PC-9 (cell line): Measurements from ENCODE around the gene TGM1. TPM values are rescaled to one million over a fixed set of nuclear protein-coding genes. Genes with fewer than 3 reads are reported as not detected.
"Not testable (repeated sequence)": the region's sequence is repeated elsewhere in the genome, so short reads cannot be mapped to it uniquely, and the experiment has no call there.

Experiments
- BruUV-seq: library from RNA; stranded (reverse); fragments of 400-500 nt; replicated peaks from 2 replicates; lab custom pipeline; 2021; lab: Mats Ljungman, UMichigan
- CTCF ChIA-PET: fragments of 300-600 bp; sonication (Branson Sonifier 250); formaldehyde crosslinking; loops from one replicate; lab custom pipeline; 2022; ENCODE audit warnings: antibody characterized with exemption; lab: Charles Lee
- POLR2A ChIA-PET: fragments of 300-600 bp; sonication (Branson Sonifier 250); formaldehyde crosslinking; loops from one replicate; lab custom pipeline; 2022; ENCODE audit warnings: antibody characterized with exemption; ENCODE audit not compliant: unreplicated experiment; lab: Charles Lee
- DNase-seq, 2 experiments: peaks; one replicate each; pipeline versions ENCODE4 v3.0.0 to v3.0.0-alpha.2; 2015 to 2022; ENCODE audit warnings: mixed read lengths in 1 of 2
- H2AFZ ChIP-seq: fragments of 200-600 bp; sonication (generic); 2 replicates; pipeline ENCODE4 v1.8.1; 2017; ENCODE audit warnings: antibody characterized with exemption
- H3F3A ChIP-seq: fragments of 200-600 bp; sonication (generic); 2 replicates; pipeline ENCODE4 v1.8.1; 2017; ENCODE audit warnings: antibody characterized with exemption, mild to moderate bottlenecking, low read depth; ENCODE audit not compliant: insufficient read depth
- H3K27ac ChIP-seq: fragments of 200-600 bp; sonication (generic); 2 replicates; pipeline ENCODE4 v1.6.1; 2016; ENCODE audit warnings: mixed run types
- H3K27me3 ChIP-seq: fragments of 200-600 bp; sonication (generic); 2 replicates; pipeline ENCODE4 v1.6.1; 2016; ENCODE audit warnings: low read depth, mixed run types; ENCODE audit not compliant: insufficient read depth
- H3K36me3 ChIP-seq: fragments of 200-600 bp; sonication (generic); 2 replicates; pipeline ENCODE4 v1.6.1; 2016; ENCODE audit warnings: low read depth, mixed run types
- H3K4me1 ChIP-seq: fragments of 200-600 bp; sonication (generic); replicated peaks from 2 replicates; pipeline ENCODE4 v1.6.1; 2016; ENCODE audit warnings: mixed run types; ENCODE audit not compliant: insufficient read depth
- H3K4me2 ChIP-seq: fragments of 200-600 bp; sonication (generic); 2 replicates; pipeline ENCODE4 v1.6.1; 2017; ENCODE audit warnings: mixed run types
- H3K4me3 ChIP-seq: fragments of 200-600 bp; sonication (generic); 2 replicates; pipeline ENCODE4 v1.6.1; 2016; ENCODE audit warnings: mixed run types
- H3K79me2 ChIP-seq: fragments of 200-600 bp; sonication (generic); 2 replicates; pipeline ENCODE4 v1.6.1; 2017; ENCODE audit warnings: low read depth, mixed run types
- H3K9me2 ChIP-seq: fragments of 200-600 bp; sonication (generic); 2 replicates; pipeline ENCODE4 v1.8.1; 2017; ENCODE audit warnings: mild to moderate bottlenecking; ENCODE audit not compliant: insufficient read depth
- H3K9me3 ChIP-seq: fragments of 200-600 bp; sonication (generic); 2 replicates; pipeline ENCODE4 v1.8.1; 2016; ENCODE audit warnings: low read depth; ENCODE audit not compliant: insufficient read depth
- H4K20me1 ChIP-seq: fragments of 200-600 bp; sonication (generic); 2 replicates; pipeline ENCODE4 v1.8.1; 2017; ENCODE audit not compliant: insufficient read depth
- EZH2 ChIP-seq: fragments of 200-600 bp; sonication (generic); IDR thresholded peaks from 2 replicates; pipeline ENCODE4 v1.8.0; 2017; ENCODE audit warnings: antibody characterized with exemption, low read depth
- intact Hi-C: fragments of 100-400 bp; cut with micrococcal nuclease; formaldehyde crosslinking; loops from one replicate; pipeline ENCODE4 v1.10.0; 2022; ENCODE audit not compliant: unreplicated experiment
- total RNA-seq: library from RNA; stranded (reverse); gene quantifications from 2 replicates; pipeline ENCODE4 v1.2.3, GENCODE V29; 2021
- TF ChIP-seq, protein P1 (sequence below): fragments of 200-600 bp; sonication (generic); conservative IDR thresholded peaks from 2 replicates; pipeline ENCODE4 v1.6.1; 2017; ENCODE audit warnings: mixed run types, antibody characterized with exemption, mild to moderate bottlenecking, moderate library complexity

The TGM1 gene
- total RNA-seq, 1 experiment from 2014 or later = 7.2 TPM

DNA sequence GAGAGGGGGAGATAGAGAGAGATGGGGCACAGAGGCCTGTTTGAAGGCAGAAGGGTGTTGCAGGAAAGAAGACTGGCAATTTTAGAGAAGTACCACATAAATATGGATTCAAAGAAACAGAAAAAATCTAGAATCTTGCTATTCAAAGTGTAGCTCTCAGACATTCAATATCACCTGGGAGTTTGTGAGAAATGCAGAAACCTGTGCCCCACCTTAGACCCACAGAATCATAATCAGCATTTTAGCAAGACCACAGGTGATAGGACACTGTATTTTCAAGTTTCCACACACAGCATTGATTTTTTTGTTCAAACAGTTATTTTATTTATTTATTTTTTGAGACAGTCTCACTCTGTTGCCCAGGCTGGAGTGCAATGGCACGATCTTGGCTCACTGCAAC, 34.1 kb downstream of the TGM1 start:
- Histone ChIP-seq H3K4me3 (no peak overlapping the region), H3K27me3 (no peaks in the 10 kb centered on the region), H3F3A (0 out of 2 replicates have a peak, but pooled peaks cover 4% of the 10 kb centered on the region), H3K27ac (no peak overlapping the region), H3K4me2 (no peak overlapping the region), H4K20me1 (no peaks in the 10 kb centered on the region), H2AFZ (no peak overlapping the region), H3K9me3 (no peaks in the 10 kb centered on the region), H3K79me2 (peaks cover 68% of the 10 kb centered on the region), H3K9me2 (no peaks in the 10 kb centered on the region), H3K36me3 (no peaks in the 10 kb centered on the region), H3K4me1 (peaks cover 8% of the 10 kb centered on the region)
- DNase-seq = no peak
- no TSS peak for BruUV-seq
- ChIA-PET POLR2A (no interaction called here), CTCF (interaction anchor here (0.6 kb wide), 1 partner anchor 1231 kb away, joined by 3 read pairs; no protein-coding TSS in a partner anchor)
- TF ChIP-seq, protein P1, sequence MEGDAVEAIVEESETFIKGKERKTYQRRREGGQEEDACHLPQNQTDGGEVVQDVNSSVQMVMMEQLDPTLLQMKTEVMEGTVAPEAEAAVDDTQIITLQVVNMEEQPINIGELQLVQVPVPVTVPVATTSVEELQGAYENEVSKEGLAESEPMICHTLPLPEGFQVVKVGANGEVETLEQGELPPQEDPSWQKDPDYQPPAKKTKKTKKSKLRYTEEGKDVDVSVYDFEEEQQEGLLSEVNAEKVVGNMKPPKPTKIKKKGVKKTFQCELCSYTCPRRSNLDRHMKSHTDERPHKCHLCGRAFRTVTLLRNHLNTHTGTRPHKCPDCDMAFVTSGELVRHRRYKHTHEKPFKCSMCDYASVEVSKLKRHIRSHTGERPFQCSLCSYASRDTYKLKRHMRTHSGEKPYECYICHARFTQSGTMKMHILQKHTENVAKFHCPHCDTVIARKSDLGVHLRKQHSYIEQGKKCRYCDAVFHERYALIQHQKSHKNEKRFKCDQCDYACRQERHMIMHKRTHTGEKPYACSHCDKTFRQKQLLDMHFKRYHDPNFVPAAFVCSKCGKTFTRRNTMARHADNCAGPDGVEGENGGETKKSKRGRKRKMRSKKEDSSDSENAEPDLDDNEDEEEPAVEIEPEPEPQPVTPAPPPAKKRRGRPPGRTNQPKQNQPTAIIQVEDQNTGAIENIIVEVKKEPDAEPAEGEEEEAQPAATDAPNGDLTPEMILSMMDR = no peak
- TF ChIP-seq EZH2 = no peak
- intact Hi-C loops = no loop called here

DNA sequence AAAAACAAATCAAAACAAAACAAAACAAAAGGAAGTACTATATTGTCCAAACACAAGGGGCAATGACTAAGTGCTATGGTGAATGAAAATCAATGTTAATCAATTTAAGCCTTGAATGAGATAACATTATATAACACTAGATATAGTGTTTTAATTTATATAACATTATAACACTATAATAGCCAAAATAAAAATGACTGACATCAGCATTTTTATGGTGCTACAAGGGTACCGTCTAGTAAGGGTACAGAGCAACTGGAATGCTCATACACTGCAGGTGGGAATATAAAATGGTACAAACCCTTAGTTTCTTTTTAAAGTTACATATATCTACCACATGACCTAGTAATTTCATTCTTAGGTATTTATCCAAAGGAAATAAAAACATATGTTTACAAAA, 36.5 kb downstream of the TGM1 start:
- intact Hi-C loops = no loop called here
- Histone ChIP-seq H3F3A (0 out of 2 replicates have a peak, but pooled peaks cover under 1% of the 10 kb centered on the region), H2AFZ (no peak overlapping the region), H4K20me1 (no peaks in the 10 kb centered on the region), H3K9me2 (no peaks in the 10 kb centered on the region), H3K4me2 (no peak overlapping the region), H3K4me1 (no peaks in the 10 kb centered on the region; the same call in 1 of the 2 replicates), H3K36me3 (no peaks in the 10 kb centered on the region), H3K9me3 (no peaks in the 10 kb centered on the region), H3K79me2 (peaks cover 52% of the 10 kb centered on the region), H3K27ac (no peak overlapping the region), H3K27me3 (no peaks in the 10 kb centered on the region), H3K4me3 (no peak overlapping the region)
- ChIA-PET POLR2A (no interaction called here), CTCF (no interaction called here)
- BruUV-seq = no TSS peak
- DNase-seq = no peak
- no peak for TF ChIP-seq EZH2
- TF ChIP-seq, protein P1 = no peak

DNA sequence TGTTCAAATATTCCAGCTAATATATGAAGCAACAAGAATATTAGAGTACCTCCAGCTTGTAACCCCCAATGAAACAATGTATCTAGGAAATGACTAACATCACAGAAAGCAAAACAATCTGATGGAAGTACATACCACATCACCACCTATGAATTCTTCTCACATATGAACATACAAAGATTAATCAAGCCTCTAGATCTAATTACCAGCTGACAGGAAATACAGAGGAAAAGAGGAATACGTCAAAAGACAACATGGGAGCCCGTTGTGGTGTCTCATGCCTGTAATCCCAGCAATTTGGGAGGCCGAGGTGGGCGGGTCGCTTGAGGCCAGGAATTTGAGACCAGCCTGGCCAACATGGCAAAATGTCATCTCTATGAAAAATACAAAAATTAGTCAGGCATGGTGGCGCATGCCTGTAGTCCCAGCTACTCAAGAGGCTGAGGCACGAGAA, 38.3 kb downstream of the TGM1 start:
- H3K4me2 ChIP-seq = no peak overlapping the region
- peaks cover 41% of the 10 kb centered on the region for H3K79me2 ChIP-seq
- H3K36me3 ChIP-seq = no peaks in the 10 kb centered on the region
- H2AFZ ChIP-seq = no peak overlapping the region
- no peak overlapping the region for H3K27ac ChIP-seq
- intact Hi-C loops = no loop called here
- POLR2A ChIA-PET = no interaction called here
- no peaks in the 10 kb centered on the region for H3F3A ChIP-seq
- no peak overlapping the region for H3K4me3 ChIP-seq
- TF ChIP-seq EZH2 = no peak
- TF ChIP-seq, protein P1 = no peak
- no peaks in the 10 kb centered on the region for H3K4me1 ChIP-seq
- CTCF ChIA-PET = no interaction called here
- no TSS peak for BruUV-seq
- DNase-seq = no peak
- H3K9me3 ChIP-seq = no peaks in the 10 kb centered on the region
- H4K20me1 ChIP-seq = no peaks in the 10 kb centered on the region; the same call in 1 of the 2 replicates
- H3K9me2 ChIP-seq = no peaks in the 10 kb centered on the region
- H3K27me3 ChIP-seq = no peaks in the 10 kb centered on the region

DNA sequence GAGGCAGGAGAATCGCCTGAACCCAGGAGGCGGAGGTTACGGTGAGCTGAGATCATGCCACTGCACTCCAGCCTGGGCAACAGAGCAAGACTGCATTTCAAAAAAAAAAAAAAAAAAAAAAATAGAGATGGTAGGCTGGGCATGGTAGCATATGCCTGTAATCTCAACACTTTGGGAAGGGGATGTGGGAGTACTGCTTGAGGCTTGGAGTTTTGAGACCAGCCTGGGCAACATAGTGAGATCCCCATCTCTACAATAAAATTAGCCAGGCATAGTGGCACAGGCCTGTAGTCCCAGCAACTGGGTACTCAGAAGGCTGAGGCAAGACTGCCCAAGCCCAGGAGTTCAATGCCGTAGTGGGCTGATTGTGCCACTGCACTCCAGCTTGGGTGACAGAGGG, 40.0 kb downstream of the TGM1 start:
- CTCF ChIA-PET, POLR2A ChIA-PET: not testable (repeated sequence)

More for the DNA sequence above, 40.0 kb downstream of the TGM1 start:
- H3K9me2 ChIP-seq, H3K27ac ChIP-seq, H4K20me1 ChIP-seq, H3K4me3 ChIP-seq, H3K9me3 ChIP-seq, H3K36me3 ChIP-seq, H3K4me2 ChIP-seq, intact Hi-C loops, H3K4me1 ChIP-seq, H3K27me3 ChIP-seq, H2AFZ ChIP-seq, BruUV-seq, DNase-seq, H3F3A ChIP-seq: not testable (repeated sequence)
- peaks cover 32% of the 10 kb centered on the region for H3K79me2 ChIP-seq
